HEK293 (cell line): ENCODE results near the gene NAT10.

Experiments used
- CTCF ChIA-PET: fragments of 350-600 bp; formaldehyde crosslinking; extraction: SDS; loops from one replicate; lab custom pipeline; 2021; ENCODE audit warnings: antibody characterized with exemption; lab: Yijun Ruan, JAX
- POLR2A ChIA-PET: fragments of 300-600 bp; formaldehyde crosslinking; extraction: SDS; loops from one replicate; lab custom pipeline; 2020; ENCODE audit warnings: antibody characterized with exemption, inconsistent platforms; lab: Yijun Ruan, JAX
- H3K27ac ChIP-seq: fragments of 200-500 bp; sonication (Bioruptor generic); 2 replicates; pipeline ENCODE4 v1.5.1; 2014; ENCODE audit warnings: low read depth, low read length, control low read depth, inconsistent platforms; ENCODE audit errors: extremely low read depth
- H3K36me3 ChIP-seq, 2 experiments: fragments of 200-500 bp in 1 of 2; sonication (Bioruptor generic) in 1 of 2; 1 replicate in 1 of 2; 2 replicates in 1 of 2; pipeline ENCODE4 v1.5.1; 2014 to 2017; ENCODE audit warnings: inconsistent platforms in 2 of 2, low read length in 2 of 2; ENCODE audit not compliant: control insufficient read depth in 2 of 2, insufficient read depth in 1 of 2
- H3K4me1 ChIP-seq: fragments of 200-500 bp; sonication (Bioruptor generic); 2 replicates; pipeline ENCODE4 v1.5.1; 2014; ENCODE audit warnings: mild to moderate bottlenecking, low read length, inconsistent platforms; ENCODE audit not compliant: control insufficient read depth, insufficient read depth
- H3K4me3 ChIP-seq: 2 replicates; pipeline ENCODE4 v1.5.1; 2011; ENCODE audit warnings: low read depth, mild to moderate bottlenecking, control low read depth, low read length, moderate library complexity
- H3K9me3 ChIP-seq: fragments of 200-500 bp; sonication (Bioruptor generic); 2 replicates; pipeline ENCODE4 v1.5.1; 2014; ENCODE audit warnings: low read depth, low read length, inconsistent platforms; ENCODE audit not compliant: control insufficient read depth, insufficient read depth
- REPIN1 ChIP-seq: fragments of 450-650 bp; formaldehyde crosslinking; IDR thresholded peaks from 2 replicates; pipeline ENCODE4 v1.5.1; 2017; ENCODE audit warnings: missing biosample characterization, missing genetic modification characterization, low read depth
- TSHZ1 ChIP-seq: fragments of 450-650 bp; formaldehyde crosslinking; IDR thresholded peaks from 2 replicates; pipeline ENCODE4 v1.5.1; 2016; ENCODE audit warnings: missing biosample characterization, missing genetic modification characterization, borderline replicate concordance
- YY2 ChIP-seq: fragments of 450-650 bp; formaldehyde crosslinking; IDR thresholded peaks from 2 replicates; pipeline ENCODE4 v1.5.1; 2016; ENCODE audit warnings: missing biosample characterization, missing genetic modification characterization
- ZBTB17 ChIP-seq: fragments of 450-650 bp; formaldehyde crosslinking; IDR thresholded peaks from 2 replicates; pipeline ENCODE4 v1.5.1; 2016; ENCODE audit warnings: missing biosample characterization, missing genetic modification characterization
- ZNF274 ChIP-seq, 2 experiments: fragments of 200-500 bp in 1 of 2; fragments of 450-650 bp in 1 of 2; sonication (Bioruptor generic) in 1 of 2; formaldehyde crosslinking in 1 of 2; IDR thresholded peaks; 2 replicates each; pipeline versions ENCODE4 v1.5.1 to v1.6.1; 2014 to 2016; ENCODE audit warnings: borderline replicate concordance in 1 of 2, inconsistent platforms in 1 of 2, low read length in 1 of 2, missing biosample characterization in 1 of 2, missing genetic modification characterization in 1 of 2
- ZNF280D ChIP-seq: fragments of 450-650 bp; formaldehyde crosslinking; IDR thresholded peaks from 2 replicates; pipeline ENCODE4 v1.5.1; 2016; ENCODE audit warnings: missing biosample characterization, missing genetic modification characterization
- ZNF423 ChIP-seq: fragments of 450-650 bp; formaldehyde crosslinking; IDR thresholded peaks from 2 replicates; pipeline ENCODE4 v1.5.1; 2016; ENCODE audit warnings: missing biosample characterization, missing genetic modification characterization
- ZNF580 ChIP-seq: fragments of 450-650 bp; formaldehyde crosslinking; IDR thresholded peaks from 2 replicates; pipeline ENCODE4 v1.5.1; 2016; ENCODE audit warnings: missing biosample characterization, missing genetic modification characterization
- ZNF610 ChIP-seq: fragments of 450-650 bp; formaldehyde crosslinking; IDR thresholded peaks from 2 replicates; pipeline ENCODE4 v1.5.1; 2016; ENCODE audit warnings: missing biosample characterization, missing genetic modification characterization, borderline replicate concordance
- ZNF629 ChIP-seq: fragments of 450-650 bp; formaldehyde crosslinking; IDR thresholded peaks from 2 replicates; pipeline ENCODE4 v1.5.1; 2017; ENCODE audit warnings: missing biosample characterization, missing genetic modification characterization
- ZNF639 ChIP-seq: fragments of 450-650 bp; formaldehyde crosslinking; IDR thresholded peaks from 2 replicates; pipeline ENCODE4 v1.5.1; 2016; ENCODE audit warnings: missing biosample characterization, missing genetic modification characterization
- ZNF707 ChIP-seq: fragments of 450-650 bp; formaldehyde crosslinking; IDR thresholded peaks from 2 replicates; pipeline ENCODE4 v1.5.1; 2016; ENCODE audit warnings: missing biosample characterization, missing genetic modification characterization
- ZNF747 ChIP-seq: fragments of 450-650 bp; formaldehyde crosslinking; IDR thresholded peaks from 2 replicates; pipeline ENCODE4 v1.5.1; 2016; ENCODE audit warnings: missing biosample characterization, missing genetic modification characterization
- ZSCAN5A ChIP-seq: fragments of 450-650 bp; formaldehyde crosslinking; IDR thresholded peaks from 2 replicates; pipeline ENCODE4 v1.5.1; 2016; ENCODE audit warnings: missing biosample characterization, missing genetic modification characterization

NAT10 gene

GRCh38 chr11:34181856-34182405 lies 76.5 kb downstream of the NAT10 start:
- POLR2A ChIA-PET, result interaction anchor here (1.2 to 1.4 kb wide), 2 partner anchors 176 kb away, joined by 4 read pairs; partner anchors contain the start of gene ABTB2
- CTCF ChIA-PET, result interaction anchor here (0.7 kb wide), 1 partner anchor 373 kb away, joined by 3 read pairs; no protein-coding TSS in a partner anchor
- H3K27ac ChIP-seq, result no peak overlapping the region
- H3K9me3 ChIP-seq, result no peaks in the 10 kb centered on the region
- TF ChIP-seq ZNF280D (no peak), REPIN1 (tag by site-specific recombination) (no peak), ZNF747 (no peak)
- H3K4me1 ChIP-seq, result no peaks in the 10 kb centered on the region
- no peaks in the 10 kb centered on the region for H3K36me3 ChIP-seq
- H3K4me3 ChIP-seq, result no peak overlapping the region

- CTCF ChIA-PET, result interaction anchor here (0.7 kb wide), 1 partner anchor 374 kb away, joined by 3 read pairs; no protein-coding TSS in a partner anchor
- POLR2A ChIA-PET, result interaction anchor here (1.4 kb wide), 1 partner anchor 175 kb away, joined by 4 read pairs; the partner anchor contains the start of gene ABTB2
Observed at GRCh38 chr11:34182425-34182824, 77.0 kb downstream of the NAT10 start.

More at GRCh38 chr11:34182425-34182824, 77.0 kb downstream of the NAT10 start:
- no peaks in the 10 kb centered on the region for H3K36me3 ChIP-seq
- TF ChIP-seq TSHZ1 (tag by site-specific recombination), result no peak
- TF ChIP-seq ZSCAN5A (tag by site-specific recombination), result no peak
- no peak for TF ChIP-seq YY2 (tag by site-specific recombination)
- no peak for TF ChIP-seq ZNF707
- no peak for TF ChIP-seq ZNF423
- no peak for TF ChIP-seq ZNF639 (tag by site-specific recombination)
- no peak for TF ChIP-seq ZNF629 (tag by site-specific recombination)
- TF ChIP-seq ZNF274 (IDR thresholded peaks at IDR 0.05; ENCODE audit: low read length), result no peak
- TF ChIP-seq ZNF274 (tag by site-specific recombination; IDR thresholded peaks at IDR 0.05; ENCODE audit: borderline replicate concordance), result no peak
- no peak for TF ChIP-seq ZNF610
- no peak for TF ChIP-seq ZBTB17 (tag by site-specific recombination)
- no peak for TF ChIP-seq ZNF580 (tag by site-specific recombination)
- no peaks in the 10 kb centered on the region for H3K4me1 ChIP-seq
- H3K4me3 ChIP-seq, result no peak overlapping the region
- H3K9me3 ChIP-seq, result no peaks in the 10 kb centered on the region
- H3K27ac ChIP-seq, result no peak overlapping the region
